Stomach (tissue), 4 donors: ENCODE measurements around the gene INSC.

Experiments
- CTCF ChIP-seq, 7 experiments: fragments of 450-650 bp in 4 of 7; fragments of 200-600 bp in 3 of 7; sonication (generic) in 3 of 7; IDR thresholded peaks; one replicate each; pipeline ENCODE4 v1.5.1; 2016 to 2019; ENCODE audit warnings: antibody characterized with exemption in 7 of 7, control low read depth in 2 of 7, mild to moderate bottlenecking in 1 of 7
- POLR2AphosphoS5 ChIP-seq, 3 donors: sonication (generic); formaldehyde crosslinking; IDR thresholded peaks; one replicate each; pipeline ENCODE4 v1.6.1; 2016; ENCODE audit warnings: antibody characterized with exemption in 3 of 3

GRCh38 chr11:15153231-15153630 is 38.5 kb downstream of the INSC start:
- TF ChIP-seq CTCF (IDR thresholded peaks at IDR 0.05), result no peak
- no peak for TF ChIP-seq POLR2AphosphoS5 (IDR thresholded peaks at IDR 0.05)
